H9 (cell line): ENCODE measurements around the gene ACYP1. TPM values are rescaled to one million over a fixed set of nuclear protein-coding genes. Genes with fewer than 3 reads are reported as not detected.

Source experiments
- DNase-seq: peaks from one replicate; pipeline ENCODE4 v3.0.0-alpha.2; 2017
- H2AFZ ChIP-seq: one replicate; pipeline ENCODE4 v1.6.1; 2013; ENCODE audit warnings: mild to moderate bottlenecking, low read length, control low read depth, moderate library complexity
- H2AK5ac ChIP-seq: 2 replicates; pipeline ENCODE4 v1.6.1; 2013; ENCODE audit warnings: low read length, control low read depth, mixed read lengths; ENCODE audit not compliant: insufficient read length
- H2BK120ac ChIP-seq: one replicate; pipeline ENCODE4 v1.6.1; 2013; ENCODE audit warnings: low read depth, mild to moderate bottlenecking, low read length, control low read depth, inconsistent platforms; ENCODE audit not compliant: poor library complexity, severe bottlenecking
- H2BK12ac ChIP-seq: 2 replicates; pipeline ENCODE4 v1.6.1; 2013; ENCODE audit warnings: low read length, control low read depth, mixed read lengths, low read depth; ENCODE audit not compliant: insufficient read length
- H2BK15ac ChIP-seq: 2 replicates; pipeline ENCODE4 v1.6.1; 2013; ENCODE audit warnings: low read depth, low read length, control low read depth
- H2BK20ac ChIP-seq: one replicate; pipeline ENCODE4 v1.6.1; 2013; ENCODE audit warnings: low read depth, mild to moderate bottlenecking, low read length, control low read depth, inconsistent platforms; ENCODE audit not compliant: poor library complexity, severe bottlenecking
- H2BK5ac ChIP-seq: 2 replicates; pipeline ENCODE4 v1.6.1; 2013; ENCODE audit warnings: low read length, control low read depth, mixed read lengths; ENCODE audit not compliant: insufficient read length
- H3K14ac ChIP-seq: 2 replicates; pipeline ENCODE4 v1.6.1; 2013; ENCODE audit warnings: low read length, control low read depth; ENCODE audit not compliant: insufficient read depth
- H3K18ac ChIP-seq: 2 replicates; pipeline ENCODE4 v1.6.1; 2013; ENCODE audit warnings: low read depth, mild to moderate bottlenecking, mixed read lengths, low read length, control low read depth; ENCODE audit not compliant: insufficient read length
- H3K23ac ChIP-seq: 2 replicates; pipeline ENCODE4 v1.6.1; 2013; ENCODE audit warnings: low read length, control low read depth, mixed read lengths, low read depth; ENCODE audit not compliant: insufficient read length
- H3K23me2 ChIP-seq: 2 replicates; pipeline ENCODE4 v1.6.1; 2013; ENCODE audit warnings: low read depth, mild to moderate bottlenecking, mixed read lengths, low read length, control low read depth; ENCODE audit not compliant: insufficient read length, poor library complexity, severe bottlenecking
- H3K27ac ChIP-seq: 2 replicates; pipeline ENCODE4 v1.5.1; 2013; ENCODE audit warnings: low read length, control low read depth, mixed read lengths, low read depth; ENCODE audit not compliant: insufficient read length
- H3K27me3 ChIP-seq: 2 replicates; pipeline ENCODE4 v1.6.1; 2013; ENCODE audit warnings: low read length, control low read depth, inconsistent platforms; ENCODE audit not compliant: insufficient read depth
- H3K4ac ChIP-seq: 2 replicates; pipeline ENCODE4 v1.6.1; 2013; ENCODE audit warnings: low read depth, mild to moderate bottlenecking, control low read depth, inconsistent platforms, low read length, moderate library complexity
- H3K4me1 ChIP-seq: 2 replicates; pipeline ENCODE4 v1.6.1; 2013; ENCODE audit warnings: low read length, control low read depth, inconsistent platforms; ENCODE audit not compliant: insufficient read depth
- H3K4me2 ChIP-seq: 2 replicates; pipeline ENCODE4 v1.6.1; 2013; ENCODE audit warnings: low read length, control low read depth, mixed read lengths; ENCODE audit not compliant: insufficient read length, insufficient read depth
- H3K56ac ChIP-seq: 2 replicates; pipeline ENCODE4 v1.6.1; 2013; ENCODE audit warnings: low read depth, mild to moderate bottlenecking, mixed read lengths, low read length, control low read depth; ENCODE audit not compliant: insufficient read length
- H3K79me1 ChIP-seq: 2 replicates; pipeline ENCODE4 v1.6.1; 2013; ENCODE audit warnings: low read depth, mild to moderate bottlenecking, moderate library complexity, low read length, control low read depth, inconsistent platforms; ENCODE audit not compliant: insufficient read depth, poor library complexity, severe bottlenecking
- H3K79me2 ChIP-seq: 2 replicates; pipeline ENCODE4 v1.6.1; 2013; ENCODE audit warnings: low read length, control low read depth, inconsistent platforms; ENCODE audit not compliant: insufficient read depth
- H3K9ac ChIP-seq: 2 replicates; pipeline ENCODE4 v1.6.1; 2013; ENCODE audit warnings: low read length, control low read depth, mixed read lengths; ENCODE audit not compliant: insufficient read length; ENCODE audit errors: extremely low read depth
- H3K9me3 ChIP-seq: one replicate; pipeline ENCODE4 v1.6.1; 2013; ENCODE audit warnings: low read depth, low read length, inconsistent platforms; ENCODE audit not compliant: control insufficient read depth
- H3T11ph ChIP-seq: one replicate; pipeline ENCODE4 v1.6.1; 2013; ENCODE audit warnings: mild to moderate bottlenecking, low read length, control low read depth, inconsistent platforms
- H4K20me1 ChIP-seq: one replicate; pipeline ENCODE4 v1.6.1; 2013; ENCODE audit not compliant: control insufficient read depth, insufficient read length, insufficient read depth
- H4K5ac ChIP-seq: 2 replicates; pipeline ENCODE4 v1.6.1; 2013; ENCODE audit warnings: low read depth, mild to moderate bottlenecking, mixed read lengths, low read length, control low read depth; ENCODE audit not compliant: insufficient read length
- H4K8ac ChIP-seq: replicated peaks from 2 replicates; pipeline ENCODE4 v1.6.1; 2013; ENCODE audit warnings: low read length, control low read depth, mixed read lengths, low read depth; ENCODE audit not compliant: insufficient read length
- H4K91ac ChIP-seq: 2 replicates; pipeline ENCODE4 v1.6.1; 2013; ENCODE audit warnings: low read depth, mild to moderate bottlenecking, moderate library complexity, mixed read lengths, low read length, control low read depth; ENCODE audit not compliant: insufficient read length
- H3K27ac Mint-ChIP-seq, 3 experiments: 2 replicates in 2 of 3; 3 replicates in 1 of 3; pipeline ENCODE4 v1.8.0; 2020 to 2021; ENCODE audit warnings: mixed read lengths in 3 of 3, mild to moderate bottlenecking in 1 of 3, moderate library complexity in 1 of 3
- H3K27me3 Mint-ChIP-seq: 2 replicates; pipeline ENCODE4 v1.8.0; 2021; ENCODE audit warnings: low read depth, mild to moderate bottlenecking, moderate library complexity, mixed read lengths
- H3K36me3 Mint-ChIP-seq, 3 experiments: 2 replicates in 2 of 3; 3 replicates in 1 of 3; pipeline ENCODE4 v1.8.0; 2020 to 2021; ENCODE audit warnings: low read depth in 3 of 3, mixed read lengths in 3 of 3; ENCODE audit not compliant: insufficient read depth in 1 of 3
- H3K4me1 Mint-ChIP-seq, 2 experiments: 2 replicates each; pipeline ENCODE4 v1.8.0; 2020; ENCODE audit warnings: mixed read lengths in 2 of 2
- H3K4me3 Mint-ChIP-seq, 2 experiments: 2 replicates in 1 of 2; 3 replicates in 1 of 2; pipeline ENCODE4 v1.8.0; 2020 to 2021; ENCODE audit warnings: mild to moderate bottlenecking in 2 of 2, mixed read lengths in 2 of 2, moderate library complexity in 1 of 2
- H3K9me3 Mint-ChIP-seq, 2 experiments: 2 replicates in 1 of 2; 3 replicates in 1 of 2; pipeline ENCODE4 v1.8.0; 2020; ENCODE audit warnings: mild to moderate bottlenecking in 2 of 2, mixed read lengths in 2 of 2, moderate library complexity in 1 of 2
- CTCF ChIP-seq: fragments of 200-600 bp; sonication (generic); conservative IDR thresholded peaks from 3 replicates; pipeline ENCODE4 v1.8.0; 2021; ENCODE audit warnings: antibody characterized with exemption, mild to moderate bottlenecking
- WGBS: extraction: QIAGEN DNeasy Blood & Tissue Kit; methylation state at CpG from one replicate; pipeline ENCODE4 v1.1.7; 2013; ENCODE audit warnings: missing lambda C conversion rate, low lambda C conversion rate, mixed read lengths; ENCODE audit not compliant: insufficient read length; ENCODE audit errors: extremely low coverage; 5-methylcytosine and 5-hydroxymethylcytosine counted together
- total RNA-seq: library from RNA; stranded (reverse); gene quantifications from 2 replicates; pipeline ENCODE4 v1.2.1, GENCODE V29; 2021

The ACYP1 gene
- total RNA-seq, 1 experiment from 2014 or later, result 18.9 TPM

- no peaks in the 10 kb centered on the region for H3K4me1 ChIP-seq
- no CpG with 5 or more reads among the region's 3 CpGs for WGBS
- no peak overlapping the region for H3K27ac ChIP-seq
- Mint-ChIP-seq H3K36me3 (peaks cover 20 to 67% (median 62%) of the 10 kb centered on the region in 3 experiments; a peak in 6 of 7 replicates), H3K9me3 (no peaks in the 10 kb centered on the region), H3K27ac (no peak overlapping the region), H3K27me3 (no peaks in the 10 kb centered on the region), H3K4me3 (no peak overlapping the region), H3K4me1 (peaks cover 7 to 8% of the 10 kb centered on the region in 2 experiments)
- no peaks in the 10 kb centered on the region for H3K23me2 ChIP-seq
- no peak overlapping the region for H3K4ac ChIP-seq
- H3K18ac ChIP-seq, result no peak overlapping the region
- H3K27me3 ChIP-seq, result no peaks in the 10 kb centered on the region
- H2BK5ac ChIP-seq, result no peak overlapping the region
- no peak overlapping the region for H3K23ac ChIP-seq
- H3K4me2 ChIP-seq, result no peak overlapping the region
- no peak overlapping the region for H4K91ac ChIP-seq
- H4K5ac ChIP-seq, result no peak overlapping the region
- no peak for DNase-seq
- H3T11ph ChIP-seq, result no peak overlapping the region
- H3K14ac ChIP-seq, result no peak overlapping the region
- no peaks in the 10 kb centered on the region for H3K9me3 ChIP-seq
- H2AK5ac ChIP-seq, result no peak overlapping the region
- no peaks in the 10 kb centered on the region for H3K79me2 ChIP-seq
- H3K79me1 ChIP-seq, result no peaks in the 10 kb centered on the region
- H2BK15ac ChIP-seq, result no peak overlapping the region
- no peak overlapping the region for H2BK12ac ChIP-seq
- H3K9ac ChIP-seq, result no peak overlapping the region
- H4K8ac ChIP-seq, result no peak overlapping the region
- no peak overlapping the region for H2BK20ac ChIP-seq
- H2BK120ac ChIP-seq, result no peak overlapping the region
- H2AFZ ChIP-seq, result no peak overlapping the region
- H3K56ac ChIP-seq, result no peak overlapping the region
- H4K20me1 ChIP-seq, result no peaks in the 10 kb centered on the region
- no peak for TF ChIP-seq CTCF
These were observed 31.1 kb upstream of the ACYP1 start for GRCh38 chr14:75094896-75095295.
